Stimulated activated effector memory CD8-positive, alpha-beta T cell treated with anti-CD3 and anti-CD28 coated beads, Interleukin-12 subunit alpha, Interleukin-12 subunit beta, amount 100 ng/mL, for 72 hours (primary cell): ENCODE data around the gene CALML4.
A peak's percentile ranks its signal among the peaks of the same experiment; 100 is the strongest.
"Not testable (repeated sequence)": the region's sequence is repeated elsewhere in the genome, so short reads cannot be mapped to it uniquely, and the experiment has no call there.

Experiments used
- ATAC-seq: fragments of 150-1000 bp; cut with Tn5 transposase; 2 replicates; pipeline ENCODE4 v1.10.0; 2021
- DNase-seq, 2 donors: peaks; one replicate each; pipeline ENCODE4 v3.0.0; 2021 to 2022; ENCODE audit warnings: low spot score in 2 of 2
- H3K27ac Mint-ChIP-seq: one replicate; pipeline ENCODE4 v1.8.0; 2022; ENCODE audit warnings: mild to moderate bottlenecking, mixed read lengths
- H3K36me3 Mint-ChIP-seq: one replicate; pipeline ENCODE4 v1.8.0; 2022; ENCODE audit warnings: mild to moderate bottlenecking, mixed read lengths
- H3K4me1 Mint-ChIP-seq: one replicate; pipeline ENCODE4 v1.8.0; 2022; ENCODE audit warnings: mixed read lengths
- H3K4me3 Mint-ChIP-seq: one replicate; pipeline ENCODE4 v1.8.0; 2022; ENCODE audit warnings: mild to moderate bottlenecking, mixed read lengths
- H3K9me3 Mint-ChIP-seq: one replicate; pipeline ENCODE4 v1.8.0; 2022; ENCODE audit warnings: mixed read lengths

The CALML4 gene

DNA sequence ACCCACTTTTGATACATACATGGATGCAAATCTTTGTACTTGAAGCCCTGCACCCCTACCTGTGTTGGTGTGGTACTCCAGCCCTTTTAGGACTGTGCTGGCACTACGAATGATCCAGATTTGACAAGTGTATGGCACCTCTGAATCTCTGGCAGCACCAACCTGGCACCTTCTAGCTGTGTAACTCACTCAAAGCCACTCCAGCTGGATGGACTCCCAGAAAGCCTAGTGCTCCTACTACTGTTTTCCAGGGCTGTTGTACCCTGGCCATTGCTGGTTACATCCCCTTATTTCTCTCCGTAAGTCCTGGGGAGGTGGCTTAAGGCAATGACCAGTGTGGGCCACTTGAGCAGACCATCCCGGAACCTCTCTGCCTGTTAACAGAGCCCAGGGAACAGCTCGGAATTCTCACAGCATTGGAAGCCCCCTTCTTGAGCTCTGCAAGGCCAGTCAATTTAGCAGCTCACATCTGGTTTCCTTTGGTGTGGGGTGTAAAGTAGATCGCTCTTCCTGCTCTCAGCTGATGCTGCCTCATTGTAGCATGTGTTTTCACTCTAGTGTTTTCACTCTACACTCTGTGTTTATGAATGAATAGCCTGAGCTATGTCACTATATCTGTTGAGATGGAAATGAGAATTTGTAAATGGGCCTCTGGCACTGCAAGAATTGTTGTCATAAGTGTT is 12.2 kb downstream of the CALML4 start:
- Mint-ChIP-seq H3K9me3 (no peaks in the 10 kb centered on the region), H3K36me3 (peaks cover 94% of the 10 kb centered on the region), H3K4me3 (no peak overlapping the region), H3K27ac (peak overlapping the region; percentile 26), H3K4me1 (peaks cover 10% of the 10 kb centered on the region)
- ATAC-seq (no peak), DNase-seq (peak in 1 of 2 donors; percentile 45)

DNA sequence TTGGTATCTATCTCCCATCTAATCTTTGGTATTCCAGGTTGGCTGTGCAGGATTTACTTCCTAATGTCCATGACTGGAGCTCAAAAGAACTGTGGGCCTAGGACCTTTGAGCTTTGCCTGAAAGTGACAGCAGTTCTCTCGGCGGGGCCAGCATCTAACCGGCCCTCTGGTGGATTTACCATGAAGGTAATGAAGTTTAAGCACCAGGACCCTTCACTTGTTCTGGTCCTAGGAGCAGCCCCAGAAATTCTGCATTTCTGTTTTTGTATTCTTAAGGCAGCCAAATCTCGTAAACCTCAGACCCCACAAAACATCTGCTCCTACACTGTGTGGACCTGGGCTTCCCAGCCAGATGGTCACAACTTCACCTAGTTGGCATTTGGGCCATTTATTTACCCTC is 13.0 kb downstream of the CALML4 start:
- DNase-seq (peak in 1 of 2 donors; percentile 30), ATAC-seq (no peak)
- peaks cover 10% of the 10 kb centered on the region for H3K4me1 Mint-ChIP-seq
- H3K36me3 Mint-ChIP-seq, result peaks cover 94% of the 10 kb centered on the region
- H3K4me3 Mint-ChIP-seq, result no peak overlapping the region
- no peaks in the 10 kb centered on the region for H3K9me3 Mint-ChIP-seq
- H3K27ac Mint-ChIP-seq, result peak overlapping the region; percentile 26

DNA sequence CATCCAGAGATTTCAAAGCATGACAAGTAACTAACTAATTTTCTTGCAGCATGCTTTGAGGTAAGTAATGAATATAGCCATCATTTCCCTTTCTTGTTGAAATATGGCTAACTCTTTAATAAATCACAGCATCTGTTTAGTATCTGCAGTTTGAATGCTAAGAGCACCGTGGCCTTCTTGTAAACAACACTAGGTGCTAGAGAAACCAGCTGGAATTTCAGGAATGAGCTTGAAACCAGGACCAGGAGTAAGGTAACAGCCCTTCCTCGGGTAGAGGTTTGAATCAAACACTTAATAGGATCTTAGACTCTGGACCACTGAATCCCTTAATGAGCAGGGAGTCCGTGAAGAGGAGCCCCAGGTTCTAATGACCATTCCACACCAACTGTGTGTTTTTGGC is 13.6 kb downstream of the CALML4 start:
- peaks cover 10% of the 10 kb centered on the region for H3K4me1 Mint-ChIP-seq
- no peaks in the 10 kb centered on the region for H3K9me3 Mint-ChIP-seq
- H3K4me3 Mint-ChIP-seq, result no peak overlapping the region
- ATAC-seq (no peak), DNase-seq (peak in 1 of 2 donors; percentile 18)
- H3K36me3 Mint-ChIP-seq, result peaks cover 97% of the 10 kb centered on the region
- no peak overlapping the region for H3K27ac Mint-ChIP-seq

DNA sequence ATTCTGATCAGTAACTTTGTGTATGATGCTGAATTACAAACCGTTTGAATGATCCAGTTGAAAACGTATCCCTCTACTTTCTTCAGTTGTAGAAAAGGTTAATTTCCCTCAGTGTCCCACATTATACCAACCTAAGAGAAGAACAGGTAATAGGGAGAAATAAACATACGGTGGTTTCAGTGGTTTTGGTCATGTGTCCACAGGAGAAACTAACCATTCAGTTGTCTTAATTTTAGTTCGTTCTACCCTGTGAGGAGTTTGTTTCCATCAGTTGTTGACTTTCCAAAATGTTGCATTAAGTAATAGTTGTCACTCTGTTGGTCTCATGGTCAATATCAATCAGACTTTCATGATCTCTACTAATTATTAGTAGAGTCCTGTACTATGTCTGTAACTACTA is 15.1 kb downstream of the CALML4 start:
- H3K4me3 Mint-ChIP-seq, result no peak overlapping the region
- H3K27ac Mint-ChIP-seq, result no peak overlapping the region
- H3K36me3 Mint-ChIP-seq, result peaks cover 100% of the 10 kb centered on the region
- H3K9me3 Mint-ChIP-seq, result no peaks in the 10 kb centered on the region
- DNase-seq (peak in 1 of 2 donors; percentile 6), ATAC-seq (no peak)
- peaks cover 10% of the 10 kb centered on the region for H3K4me1 Mint-ChIP-seq

DNA sequence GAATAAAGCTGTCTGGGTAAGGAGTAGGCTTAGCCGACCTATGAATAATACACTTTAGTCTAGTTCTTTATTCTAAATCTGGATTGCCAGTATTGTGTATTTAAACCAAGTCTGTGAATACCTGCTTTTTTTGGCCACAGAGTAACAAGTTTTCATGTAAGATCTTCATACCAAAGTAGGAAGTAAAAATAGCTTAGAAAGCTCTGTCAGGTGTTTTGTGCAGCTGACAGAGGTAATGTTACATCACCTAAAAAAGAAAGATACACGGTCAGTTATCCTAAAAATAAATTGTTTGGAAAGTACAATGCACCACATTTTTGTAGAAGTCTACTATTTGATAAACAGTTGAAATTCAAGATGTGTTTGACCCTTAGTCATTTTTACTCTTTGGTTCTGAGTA is 16.5 kb downstream of the CALML4 start:
- Mint-ChIP-seq H3K36me3 (peaks cover 100% of the 10 kb centered on the region), H3K9me3 (no peaks in the 10 kb centered on the region), H3K4me3 (no peak overlapping the region), H3K4me1 (peaks cover 10% of the 10 kb centered on the region), H3K27ac (peak overlapping the region; percentile 21)
- no peak for DNase-seq
- no peak for ATAC-seq

DNA sequence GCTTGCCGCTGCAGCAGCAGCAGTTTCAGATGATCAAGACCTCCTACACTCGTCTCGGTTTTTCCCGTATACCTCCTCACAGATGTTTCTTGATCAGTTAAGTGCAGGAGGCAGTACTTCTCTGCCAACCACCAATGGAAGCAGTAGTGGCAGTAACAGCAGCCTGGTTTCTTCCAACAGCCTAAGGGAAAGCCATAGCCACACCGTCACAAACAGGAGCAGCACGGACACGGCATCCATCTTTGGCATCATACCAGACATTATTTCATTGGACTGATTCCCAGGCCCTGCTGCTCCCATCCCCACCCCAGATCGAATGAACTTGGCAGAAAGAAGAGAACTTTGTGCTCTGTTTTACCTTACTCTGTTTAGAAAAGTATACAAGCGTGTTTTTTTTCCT is 17.6 kb downstream of the CALML4 start:
- DNase-seq (peak in 1 of 2 donors; percentile 37), ATAC-seq (no peak)
- H3K36me3 Mint-ChIP-seq, result peaks cover 100% of the 10 kb centered on the region
- no peaks in the 10 kb centered on the region for H3K9me3 Mint-ChIP-seq
- H3K27ac Mint-ChIP-seq, result peak overlapping the region; percentile 63
- peaks cover 2% of the 10 kb centered on the region for H3K4me1 Mint-ChIP-seq
- H3K4me3 Mint-ChIP-seq, result no peak overlapping the region

DNA sequence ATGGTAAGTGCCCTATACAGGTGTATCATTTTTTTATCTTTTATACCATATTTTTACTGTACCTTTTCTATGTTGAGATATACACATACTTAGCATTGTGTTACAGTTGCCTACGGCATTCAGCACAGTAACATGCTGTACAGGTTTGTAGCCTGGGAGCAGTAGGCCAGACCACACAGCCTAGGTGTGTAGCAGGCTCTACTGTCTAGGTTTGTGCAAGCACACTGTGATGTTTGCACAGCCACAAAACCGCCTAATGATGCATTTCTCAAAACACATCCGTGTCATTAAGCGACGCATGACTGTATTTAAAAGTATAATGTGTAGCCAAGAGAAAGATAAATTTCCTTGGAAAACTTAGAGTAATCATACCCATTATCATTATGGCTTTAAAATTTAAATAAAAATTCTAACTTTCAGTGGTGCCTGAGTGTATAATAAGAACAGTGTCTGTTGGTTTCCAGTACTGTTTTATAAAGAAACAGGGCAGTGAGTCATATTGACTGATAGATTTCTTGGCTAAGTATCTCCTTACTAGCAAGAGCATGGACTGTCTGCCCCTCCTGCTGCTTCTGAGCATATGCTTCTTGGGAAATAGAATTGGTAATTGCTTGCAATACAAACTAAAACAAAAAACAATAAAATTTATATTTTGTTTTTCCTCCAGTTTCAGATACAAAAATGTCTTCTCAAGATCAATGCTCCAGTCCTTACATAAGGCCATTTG is 18.3 kb downstream of the CALML4 start:
- H3K9me3 Mint-ChIP-seq, result no peaks in the 10 kb centered on the region
- H3K36me3 Mint-ChIP-seq, result peaks cover 100% of the 10 kb centered on the region
- DNase-seq, result peak in 1 of 2 donors; percentile 25
- no peak overlapping the region for H3K4me3 Mint-ChIP-seq
- H3K4me1 Mint-ChIP-seq, result no peaks in the 10 kb centered on the region
- no peak overlapping the region for H3K27ac Mint-ChIP-seq
- no peak for ATAC-seq

DNA sequence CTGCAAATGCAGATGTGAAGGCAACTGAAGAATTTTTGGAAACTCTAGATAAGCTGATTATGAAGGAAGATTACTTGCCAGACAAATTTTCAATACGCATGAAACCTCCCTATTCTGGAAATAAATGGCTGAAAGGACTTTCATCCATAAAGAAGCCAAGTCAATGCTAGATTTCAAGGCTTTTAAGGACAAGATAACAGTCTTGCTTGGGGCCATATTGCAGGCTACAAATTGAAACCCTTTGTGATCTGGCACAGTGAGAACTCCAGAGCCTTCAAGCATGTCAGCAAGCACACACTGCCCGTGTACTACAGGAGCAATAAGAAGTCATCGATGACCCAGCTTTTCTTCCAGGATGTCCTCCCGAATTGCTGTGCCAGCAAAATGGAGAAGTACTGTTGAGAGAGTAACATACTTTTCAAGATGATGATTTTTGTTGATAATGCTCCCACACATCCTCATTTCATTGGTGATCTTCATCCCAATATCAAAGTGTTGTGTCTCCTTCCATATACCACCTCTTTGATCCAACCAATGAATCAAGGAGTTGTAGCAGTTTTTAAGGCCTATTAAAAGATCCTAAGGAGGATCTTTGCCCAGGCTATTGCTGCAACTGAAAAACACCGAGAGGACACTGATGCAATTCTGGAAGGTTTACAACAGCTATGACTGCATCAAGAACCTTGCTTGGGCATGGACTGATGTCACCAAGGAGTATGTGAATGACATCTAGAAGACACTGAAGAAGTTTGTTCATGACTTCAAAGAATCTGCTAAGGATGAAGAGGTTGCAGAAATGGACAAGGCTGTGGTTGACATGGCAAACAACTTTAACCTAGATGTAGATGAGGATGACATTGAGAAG is 20.3 kb downstream of the CALML4 start:
- Mint-ChIP-seq H3K9me3 (no peaks in the 10 kb centered on the region), H3K4me1 (no peaks in the 10 kb centered on the region), H3K36me3 (peaks cover 100% of the 10 kb centered on the region), H3K4me3 (no peak overlapping the region), H3K27ac (peak overlapping the region; percentile 48)
- DNase-seq (no peak), ATAC-seq (no peak)

DNA sequence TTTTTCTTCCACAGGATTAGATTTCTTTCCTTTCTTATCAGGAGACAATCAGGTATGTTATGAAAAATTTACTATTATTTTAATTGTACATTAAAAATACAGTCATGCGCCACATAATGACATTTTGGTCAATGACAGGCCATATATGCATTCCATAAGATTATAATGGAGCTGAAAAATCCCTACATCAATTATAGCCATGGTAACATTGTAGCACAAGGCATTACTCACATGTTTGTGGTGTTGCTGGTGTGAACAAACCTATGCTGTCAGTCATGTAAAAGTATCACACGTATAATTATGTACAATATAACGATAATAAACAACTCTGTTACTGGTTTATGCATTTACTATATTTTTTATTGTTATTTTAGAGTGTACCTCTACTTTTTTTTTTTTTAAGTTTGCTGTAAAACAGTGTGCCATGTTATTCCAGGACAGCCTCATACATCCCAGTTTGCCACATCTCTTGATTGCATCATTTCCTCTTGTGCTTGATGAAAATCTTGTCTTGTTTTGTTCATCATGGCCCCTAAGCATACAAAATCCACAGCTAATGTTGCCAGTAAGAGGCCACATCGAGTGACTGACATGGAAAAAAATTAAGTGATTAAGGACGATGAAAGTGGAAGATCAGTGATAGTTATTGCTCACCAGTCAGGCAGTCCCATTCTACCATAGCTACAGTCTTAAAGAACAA is 21.4 kb downstream of the CALML4 start:
- Mint-ChIP-seq H3K4me3 (no peak overlapping the region), H3K27ac (peak overlapping the region; percentile 48), H3K4me1 (no peaks in the 10 kb centered on the region), H3K9me3 (no peaks in the 10 kb centered on the region), H3K36me3 (peaks cover 100% of the 10 kb centered on the region)
- DNase-seq, result no peak
- ATAC-seq, result no peak

DNA sequence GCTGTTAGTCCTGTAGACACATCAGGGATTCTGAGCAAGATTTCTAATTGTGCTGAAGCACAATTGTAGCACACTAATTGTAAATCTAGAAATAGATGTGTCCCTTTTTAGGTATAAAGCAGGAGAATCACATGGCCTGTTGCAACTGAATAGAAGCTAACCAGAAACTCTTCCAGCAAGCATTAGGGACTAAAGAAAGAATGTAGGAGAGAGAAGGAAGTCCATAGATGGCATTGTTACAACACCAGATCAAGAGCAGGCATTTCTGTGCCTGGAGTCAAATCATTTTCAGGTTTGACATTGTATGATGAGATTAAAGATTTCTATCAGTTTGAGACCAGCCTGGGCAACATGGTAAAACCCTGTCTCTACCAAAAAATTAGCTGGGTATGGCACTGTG is 27.4 kb downstream of the CALML4 start:
- ATAC-seq (no peak), DNase-seq (no peak)
- Mint-ChIP-seq H3K4me1 (no peaks in the 10 kb centered on the region), H3K27ac (peak overlapping the region; percentile 36), H3K36me3 (peaks cover 90% of the 10 kb centered on the region), H3K9me3 (no peaks in the 10 kb centered on the region), H3K4me3 (no peak overlapping the region)

DNA sequence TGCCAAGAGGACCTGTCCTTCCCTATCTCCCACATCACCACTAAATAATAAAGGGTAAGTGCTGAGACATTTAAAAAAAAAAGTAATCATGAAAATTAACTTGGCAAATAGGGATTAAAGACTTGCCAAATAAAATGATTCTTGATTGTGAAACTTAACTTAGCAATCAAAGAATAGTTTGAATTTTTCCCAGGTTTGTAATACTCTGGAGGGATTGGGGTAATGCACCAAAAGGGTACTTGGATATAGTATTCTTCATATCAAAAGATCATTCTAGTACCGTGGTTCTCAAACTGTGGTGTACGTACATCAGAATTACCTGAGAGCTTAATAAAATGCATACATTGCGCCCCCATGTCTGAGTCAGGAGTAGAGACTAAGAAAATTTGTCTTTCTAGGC is 28.5 kb downstream of the CALML4 start:
- ATAC-seq, result no peak
- Mint-ChIP-seq H3K4me1 (no peaks in the 10 kb centered on the region), H3K9me3 (no peaks in the 10 kb centered on the region), H3K4me3 (no peak overlapping the region), H3K27ac (no peak overlapping the region), H3K36me3 (peaks cover 79% of the 10 kb centered on the region)
- no peak for DNase-seq

DNA sequence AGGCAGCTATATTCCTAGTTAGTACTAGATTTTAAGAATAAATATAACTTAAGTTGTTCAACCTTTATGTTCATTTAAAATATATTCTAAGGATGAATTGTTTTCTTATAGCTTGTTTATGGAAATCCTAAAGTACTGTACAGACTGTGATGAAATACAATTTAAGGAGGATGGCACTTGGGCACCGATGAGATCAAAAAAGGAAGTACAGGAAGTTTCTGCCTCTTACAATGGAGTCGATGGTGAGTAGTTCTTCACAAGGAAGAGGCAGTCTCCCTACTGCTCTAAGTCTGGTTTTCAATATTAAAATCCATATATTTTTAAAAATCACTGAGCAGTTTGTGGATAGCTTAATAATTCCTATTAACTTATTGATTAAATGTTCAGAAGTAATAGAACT is 29.6 kb downstream of the CALML4 start:
- Mint-ChIP-seq H3K36me3 (peaks cover 68% of the 10 kb centered on the region), H3K4me1 (no peaks in the 10 kb centered on the region), H3K27ac (no peak overlapping the region), H3K4me3 (no peak overlapping the region), H3K9me3 (no peaks in the 10 kb centered on the region)
- no peak for ATAC-seq
- no peak for DNase-seq

DNA sequence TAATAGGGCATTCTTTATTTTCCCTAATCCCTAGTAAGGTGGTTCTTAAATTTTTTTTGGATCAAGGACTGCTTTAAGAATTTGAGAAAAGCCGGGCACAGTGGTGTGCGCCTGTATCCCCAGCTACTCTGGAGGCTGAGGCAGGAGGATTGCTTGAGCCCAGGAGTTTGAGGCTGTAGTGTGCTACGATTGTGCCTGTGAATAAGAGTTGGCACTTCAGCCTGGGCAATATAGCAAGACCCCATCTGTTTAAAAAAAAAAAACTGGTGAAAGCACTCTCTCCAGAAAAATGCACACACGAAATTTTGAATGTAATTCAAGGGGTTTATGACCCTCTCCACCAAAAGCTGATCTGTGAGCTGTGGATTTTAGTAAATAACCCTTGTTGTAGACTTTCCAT is 32.0 kb downstream of the CALML4 start:
- ATAC-seq, result no peak
- no peak for DNase-seq
- no peaks in the 10 kb centered on the region for H3K9me3 Mint-ChIP-seq
- no peak overlapping the region for H3K4me3 Mint-ChIP-seq
- no peak overlapping the region for H3K27ac Mint-ChIP-seq
- no peaks in the 10 kb centered on the region for H3K4me1 Mint-ChIP-seq
- peaks cover 47% of the 10 kb centered on the region for H3K36me3 Mint-ChIP-seq

DNA sequence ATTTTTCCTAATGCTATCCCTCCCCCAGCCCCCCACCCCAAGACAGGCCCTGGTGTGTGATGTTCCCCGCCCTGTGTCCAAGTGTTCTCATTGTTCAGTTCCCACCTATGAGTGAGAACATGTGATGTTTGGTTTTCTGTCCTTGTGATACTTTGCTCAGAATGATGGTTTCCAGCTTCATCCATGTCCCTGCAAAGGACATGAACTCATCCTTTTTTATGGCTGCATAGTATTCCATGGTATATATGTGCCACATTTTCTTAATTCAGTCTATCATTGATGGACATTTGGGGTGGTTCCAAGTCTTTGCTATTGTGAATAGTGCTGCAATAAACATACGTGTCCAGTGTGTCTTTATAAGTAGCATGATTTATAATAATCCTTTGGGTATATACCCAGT is 33.1 kb downstream of the CALML4 start:
- H3K4me3 Mint-ChIP-seq, H3K9me3 Mint-ChIP-seq, DNase-seq, H3K27ac Mint-ChIP-seq, ATAC-seq, H3K4me1 Mint-ChIP-seq: not testable (repeated sequence)
- peaks cover 47% of the 10 kb centered on the region for H3K36me3 Mint-ChIP-seq

DNA sequence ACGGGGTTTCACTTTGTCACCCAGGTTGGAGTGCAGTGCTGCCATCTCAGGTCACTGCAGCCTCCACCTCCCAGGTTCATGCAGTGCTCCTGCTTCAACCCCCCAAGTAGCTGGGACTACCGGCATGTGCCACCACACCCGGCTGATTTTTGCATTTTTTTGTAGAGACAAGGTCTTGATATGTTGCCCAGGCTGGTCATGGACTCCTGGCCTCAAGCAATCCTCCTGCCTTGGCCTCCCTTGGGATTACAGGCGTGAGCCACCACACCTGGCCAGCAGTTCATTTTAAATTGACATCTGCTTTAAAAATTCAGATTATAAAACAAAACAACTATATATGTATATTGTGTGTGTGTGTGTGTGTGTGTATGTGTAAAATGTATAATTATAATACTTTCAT is 38.3 kb downstream of the CALML4 start:
- H3K4me1 Mint-ChIP-seq, result no peaks in the 10 kb centered on the region
- H3K27ac Mint-ChIP-seq, result no peak overlapping the region
- DNase-seq (no peak), ATAC-seq (no peak)
- H3K4me3 Mint-ChIP-seq, result no peak overlapping the region
- H3K9me3 Mint-ChIP-seq, result no peaks in the 10 kb centered on the region
- H3K36me3 Mint-ChIP-seq, result peaks cover 62% of the 10 kb centered on the region
